Adrenal gland (tissue), 5 donors: Measurements from ENCODE around the gene DNAH1.

ENCODE experiments used
- CTCF ChIP-seq, 6 experiments: fragments of 450-650 bp in 4 of 6; fragments of 200-600 bp in 2 of 6; sonication (generic) in 1 of 6; IDR thresholded peaks; 1 replicate in 5 of 6; 2 replicates in 1 of 6; pipeline versions ENCODE4 v1.5.1 to v1.8.0; 2016 to 2021; ENCODE audit warnings: antibody characterized with exemption in 6 of 6, mild to moderate bottlenecking in 2 of 6, moderate library complexity in 1 of 6
- POLR2A ChIP-seq, 2 donors: fragments of 450-650 bp; IDR thresholded peaks; one replicate each; pipeline ENCODE4 v1.6.1; 2017; ENCODE audit warnings: antibody characterized with exemption in 2 of 2, mild to moderate bottlenecking in 2 of 2, moderate library complexity in 1 of 2
- donor health status: DM: no; HTN: no; CAD: no.

GRCh38 chr3:52310861-52311575 is 5.1 kb upstream of the DNAH1 start:
- no peak for TF ChIP-seq POLR2A (IDR thresholded peaks at IDR 0.05)
- no peak for TF ChIP-seq CTCF (IDR thresholded peaks at IDR 0.05)
